HEK293 (cell line): ENCODE data around the gene TTC23.
A peak's percentile ranks its signal among the peaks of the same experiment; 100 is the strongest.

Experiments used
- CTCF ChIA-PET: fragments of 350-600 bp; formaldehyde crosslinking; extraction: SDS; loops from one replicate; lab custom pipeline; 2021; ENCODE audit warnings: antibody characterized with exemption; lab: Yijun Ruan, JAX
- POLR2A ChIA-PET: fragments of 300-600 bp; formaldehyde crosslinking; extraction: SDS; loops from one replicate; lab custom pipeline; 2020; ENCODE audit warnings: antibody characterized with exemption, inconsistent platforms; lab: Yijun Ruan, JAX
- H3K27ac ChIP-seq: fragments of 200-500 bp; sonication (Bioruptor generic); 2 replicates; pipeline ENCODE4 v1.5.1; 2014; ENCODE audit warnings: low read depth, low read length, control low read depth, inconsistent platforms; ENCODE audit errors: extremely low read depth
- H3K36me3 ChIP-seq, 2 experiments: fragments of 200-500 bp in 1 of 2; sonication (Bioruptor generic) in 1 of 2; 1 replicate in 1 of 2; 2 replicates in 1 of 2; pipeline ENCODE4 v1.5.1; 2014 to 2017; ENCODE audit warnings: inconsistent platforms in 2 of 2, low read length in 2 of 2; ENCODE audit not compliant: control insufficient read depth in 2 of 2, insufficient read depth in 1 of 2
- H3K4me1 ChIP-seq: fragments of 200-500 bp; sonication (Bioruptor generic); 2 replicates; pipeline ENCODE4 v1.5.1; 2014; ENCODE audit warnings: mild to moderate bottlenecking, low read length, inconsistent platforms; ENCODE audit not compliant: control insufficient read depth, insufficient read depth
- H3K4me3 ChIP-seq: 2 replicates; pipeline ENCODE4 v1.5.1; 2011; ENCODE audit warnings: low read depth, mild to moderate bottlenecking, control low read depth, low read length, moderate library complexity
- H3K9me3 ChIP-seq: fragments of 200-500 bp; sonication (Bioruptor generic); 2 replicates; pipeline ENCODE4 v1.5.1; 2014; ENCODE audit warnings: low read depth, low read length, inconsistent platforms; ENCODE audit not compliant: control insufficient read depth, insufficient read depth
- KLF10 ChIP-seq: fragments of 450-650 bp; IDR thresholded peaks from 2 replicates; pipeline ENCODE4 v1.5.1; 2018; ENCODE audit warnings: missing biosample characterization, mild to moderate bottlenecking, missing genetic modification characterization
- KLF7 ChIP-seq: fragments of 450-650 bp; formaldehyde crosslinking; IDR thresholded peaks from 2 replicates; pipeline ENCODE4 v1.5.1; 2016; ENCODE audit warnings: missing biosample characterization, missing genetic modification characterization, borderline replicate concordance
- PRDM6 ChIP-seq: fragments of 450-650 bp; formaldehyde crosslinking; IDR thresholded peaks from 2 replicates; pipeline ENCODE4 v1.5.1; 2017; ENCODE audit warnings: missing biosample characterization, missing genetic modification characterization
- SCRT1 ChIP-seq: fragments of 450-650 bp; formaldehyde crosslinking; IDR thresholded peaks from 2 replicates; pipeline ENCODE4 v1.5.1; 2016; ENCODE audit warnings: missing biosample characterization, missing genetic modification characterization, borderline replicate concordance
- SETDB1 ChIP-seq: IDR thresholded peaks from one replicate; pipeline ENCODE4 v1.6.1; 2017; ENCODE audit warnings: mild to moderate bottlenecking, low read length, moderate library complexity, mixed read lengths; ENCODE audit not compliant: insufficient read length
- YY1 ChIP-seq: fragments of 450-650 bp; formaldehyde crosslinking; IDR thresholded peaks from 2 replicates; pipeline ENCODE4 v1.5.1; 2018; ENCODE audit warnings: missing biosample characterization, missing genetic modification characterization
- ZEB2 ChIP-seq: fragments of 450-650 bp; formaldehyde crosslinking; IDR thresholded peaks from 2 replicates; pipeline ENCODE4 v1.5.1; 2016; ENCODE audit warnings: missing biosample characterization, missing genetic modification characterization
- ZNF133 ChIP-seq: fragments of 450-650 bp; formaldehyde crosslinking; IDR thresholded peaks from 2 replicates; pipeline ENCODE4 v1.5.1; 2016; ENCODE audit warnings: missing biosample characterization, missing genetic modification characterization
- ZNF23 ChIP-seq: fragments of 450-650 bp; formaldehyde crosslinking; IDR thresholded peaks from 2 replicates; pipeline ENCODE4 v1.5.1; 2016; ENCODE audit warnings: missing biosample characterization, missing genetic modification characterization, borderline replicate concordance
- ZNF266 ChIP-seq: fragments of 450-650 bp; formaldehyde crosslinking; IDR thresholded peaks from 2 replicates; pipeline ENCODE4 v1.5.1; 2016; ENCODE audit warnings: missing biosample characterization, missing genetic modification characterization, low read depth
- ZNF280D ChIP-seq: fragments of 450-650 bp; formaldehyde crosslinking; IDR thresholded peaks from 2 replicates; pipeline ENCODE4 v1.5.1; 2016; ENCODE audit warnings: missing biosample characterization, missing genetic modification characterization
- ZNF530 ChIP-seq: fragments of 450-650 bp; formaldehyde crosslinking; IDR thresholded peaks from 2 replicates; pipeline ENCODE4 v1.5.1; 2016; ENCODE audit warnings: low read depth, missing biosample characterization, missing genetic modification characterization
- ZNF560 ChIP-seq: fragments of 450-650 bp; formaldehyde crosslinking; IDR thresholded peaks from 2 replicates; pipeline ENCODE4 v1.5.1; 2017; ENCODE audit warnings: missing biosample characterization, missing genetic modification characterization, borderline replicate concordance
- ZNF596 ChIP-seq: fragments of 450-650 bp; IDR thresholded peaks from 2 replicates; pipeline ENCODE4 v1.5.0; 2018; ENCODE audit warnings: missing biosample characterization, mild to moderate bottlenecking, missing genetic modification characterization, moderate library complexity
- ZNF670 ChIP-seq: fragments of 450-650 bp; formaldehyde crosslinking; IDR thresholded peaks from 2 replicates; pipeline ENCODE4 v1.5.1; 2016; ENCODE audit warnings: missing biosample characterization, missing genetic modification characterization, low read depth
- TF ChIP-seq, protein P1 (sequence below): fragments of 450-650 bp; formaldehyde crosslinking; IDR thresholded peaks from 2 replicates; pipeline ENCODE4 v1.5.1; 2016; ENCODE audit warnings: missing biosample characterization, missing genetic modification characterization, borderline replicate concordance
- TF ChIP-seq, protein P2 (sequence below): fragments of 450-650 bp; formaldehyde crosslinking; optimal IDR thresholded peaks from 2 replicates; pipeline ENCODE3; 2016; ENCODE audit warnings: missing biosample characterization, mild to moderate bottlenecking, missing genetic modification characterization
- TF ChIP-seq, protein P3 (sequence below): fragments of 450-650 bp; formaldehyde crosslinking; IDR thresholded peaks from 2 replicates; pipeline ENCODE4 v1.5.1; 2017; ENCODE audit warnings: missing biosample characterization, missing genetic modification characterization

Gene TTC23

GRCh38 chr15:99134317-99134821 lies 115.0 kb downstream of the TTC23 start:
- no peaks in the 10 kb centered on the region for H3K9me3 ChIP-seq
- H3K4me1 ChIP-seq: peaks cover 10% of the 10 kb centered on the region
- no peak overlapping the region for H3K27ac ChIP-seq
- ChIA-PET POLR2A (interaction anchor here (1.1 to 1.3 kb wide), 2 partner anchors 10 to 29 kb away, joined by 3 to 4 read pairs; partner anchors contain the start of gene SYNM), CTCF (interaction anchor here (0.7 to 1.3 kb wide), 4 partner anchors 10 to 694 kb away, joined by 3 read pairs; no protein-coding TSS in a partner anchor)
- TF ChIP-seq ZNF670: no peak
- no peak for TF ChIP-seq SETDB1
- TF ChIP-seq ZNF560 (tag by site-specific recombination): no peak
- no peak for TF ChIP-seq ZNF133 (tag by site-specific recombination)
- TF ChIP-seq, protein P1, sequence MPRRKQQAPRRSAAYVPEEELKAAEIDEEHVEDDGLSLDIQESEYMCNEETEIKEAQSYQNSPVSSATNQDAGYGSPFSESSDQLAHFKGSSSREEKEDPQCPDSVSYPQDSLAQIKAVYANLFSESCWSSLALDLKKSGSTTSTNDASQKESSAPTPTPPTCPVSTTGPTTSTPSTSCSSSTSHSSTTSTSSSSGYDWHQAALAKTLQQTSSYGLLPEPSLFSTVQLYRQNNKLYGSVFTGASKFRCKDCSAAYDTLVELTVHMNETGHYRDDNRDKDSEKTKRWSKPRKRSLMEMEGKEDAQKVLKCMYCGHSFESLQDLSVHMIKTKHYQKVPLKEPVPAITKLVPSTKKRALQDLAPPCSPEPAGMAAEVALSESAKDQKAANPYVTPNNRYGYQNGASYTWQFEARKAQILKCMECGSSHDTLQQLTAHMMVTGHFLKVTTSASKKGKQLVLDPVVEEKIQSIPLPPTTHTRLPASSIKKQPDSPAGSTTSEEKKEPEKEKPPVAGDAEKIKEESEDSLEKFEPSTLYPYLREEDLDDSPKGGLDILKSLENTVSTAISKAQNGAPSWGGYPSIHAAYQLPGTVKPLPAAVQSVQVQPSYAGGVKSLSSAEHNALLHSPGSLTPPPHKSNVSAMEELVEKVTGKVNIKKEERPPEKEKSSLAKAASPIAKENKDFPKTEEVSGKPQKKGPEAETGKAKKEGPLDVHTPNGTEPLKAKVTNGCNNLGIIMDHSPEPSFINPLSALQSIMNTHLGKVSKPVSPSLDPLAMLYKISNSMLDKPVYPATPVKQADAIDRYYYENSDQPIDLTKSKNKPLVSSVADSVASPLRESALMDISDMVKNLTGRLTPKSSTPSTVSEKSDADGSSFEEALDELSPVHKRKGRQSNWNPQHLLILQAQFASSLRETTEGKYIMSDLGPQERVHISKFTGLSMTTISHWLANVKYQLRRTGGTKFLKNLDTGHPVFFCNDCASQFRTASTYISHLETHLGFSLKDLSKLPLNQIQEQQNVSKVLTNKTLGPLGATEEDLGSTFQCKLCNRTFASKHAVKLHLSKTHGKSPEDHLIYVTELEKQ (tag by site-specific recombination): no peak
- no peak for TF ChIP-seq SCRT1 (tag by site-specific recombination)
- no peak for TF ChIP-seq ZNF596 (tag by site-specific recombination)
- H3K4me3 ChIP-seq: no peak overlapping the region
- peaks cover 4 to 67% of the 10 kb centered on the region in 2 experiments; a peak in 1 of 3 replicates for H3K36me3 ChIP-seq

GRCh38 chr15:99132634-99133287 lies 116.6 kb downstream of the TTC23 start:
- Histone ChIP-seq H3K9me3 (no peaks in the 10 kb centered on the region), H3K4me3 (no peak overlapping the region), H3K36me3 (peaks cover 4 to 75% of the 10 kb centered on the region in 2 experiments; a peak in 1 of 3 replicates), H3K4me1 (peaks cover 10% of the 10 kb centered on the region), H3K27ac (no peak overlapping the region; the same call in 1 of the 2 replicates)
- CTCF ChIA-PET: no interaction called here
- POLR2A ChIA-PET: no interaction called here
- no peak for TF ChIP-seq ZEB2 (tag by site-specific recombination)
- TF ChIP-seq KLF10: 0 out of 2 replicates have a peak, but pooled peaks have one; percentile 18
- TF ChIP-seq PRDM6: peak; percentile 20; the same call in 1 of the 2 replicates

DNA sequence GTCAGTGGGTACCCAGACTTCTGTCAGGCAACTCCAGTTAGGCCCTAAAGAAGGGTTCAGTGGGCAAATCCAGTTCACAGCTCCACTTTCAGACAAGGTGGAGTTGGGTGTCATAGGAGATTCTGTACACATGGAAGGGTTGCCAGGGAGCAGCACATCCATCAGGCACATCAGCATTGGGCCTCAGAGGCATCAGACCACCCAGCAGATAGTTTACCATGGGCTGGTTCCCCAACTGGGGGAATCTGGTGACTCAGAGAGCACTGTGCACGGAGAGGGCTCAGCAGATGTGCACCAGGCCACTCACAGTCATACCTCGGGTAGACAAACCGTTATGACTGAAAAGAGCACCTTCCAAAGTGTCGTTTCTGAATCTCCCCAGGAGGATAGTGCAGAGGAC lies 117.3 kb downstream of the TTC23 start:
- peaks cover 10% of the 10 kb centered on the region for H3K4me1 ChIP-seq
- TF ChIP-seq YY1 (tag by site-specific recombination): no peak
- no peak for TF ChIP-seq ZEB2 (tag by site-specific recombination)
- TF ChIP-seq ZNF280D (tag by site-specific recombination): no peak
- no peak for TF ChIP-seq ZNF23 (tag by site-specific recombination)
- TF ChIP-seq, protein P2, sequence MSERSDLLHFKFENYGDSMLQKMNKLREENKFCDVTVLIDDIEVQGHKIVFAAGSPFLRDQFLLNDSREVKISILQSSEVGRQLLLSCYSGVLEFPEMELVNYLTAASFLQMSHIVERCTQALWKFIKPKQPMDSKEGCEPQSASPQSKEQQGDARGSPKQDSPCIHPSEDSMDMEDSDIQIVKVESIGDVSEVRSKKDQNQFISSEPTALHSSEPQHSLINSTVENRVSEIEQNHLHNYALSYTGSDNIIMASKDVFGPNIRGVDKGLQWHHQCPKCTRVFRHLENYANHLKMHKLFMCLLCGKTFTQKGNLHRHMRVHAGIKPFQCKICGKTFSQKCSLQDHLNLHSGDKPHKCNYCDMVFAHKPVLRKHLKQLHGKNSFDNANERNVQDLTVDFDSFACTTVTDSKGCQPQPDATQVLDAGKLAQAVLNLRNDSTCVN (tag by site-specific recombination): no peak
- TF ChIP-seq ZNF530 (tag by site-specific recombination): no peak
- no peak for TF ChIP-seq KLF7 (tag by site-specific recombination)
- TF ChIP-seq, protein P3, sequence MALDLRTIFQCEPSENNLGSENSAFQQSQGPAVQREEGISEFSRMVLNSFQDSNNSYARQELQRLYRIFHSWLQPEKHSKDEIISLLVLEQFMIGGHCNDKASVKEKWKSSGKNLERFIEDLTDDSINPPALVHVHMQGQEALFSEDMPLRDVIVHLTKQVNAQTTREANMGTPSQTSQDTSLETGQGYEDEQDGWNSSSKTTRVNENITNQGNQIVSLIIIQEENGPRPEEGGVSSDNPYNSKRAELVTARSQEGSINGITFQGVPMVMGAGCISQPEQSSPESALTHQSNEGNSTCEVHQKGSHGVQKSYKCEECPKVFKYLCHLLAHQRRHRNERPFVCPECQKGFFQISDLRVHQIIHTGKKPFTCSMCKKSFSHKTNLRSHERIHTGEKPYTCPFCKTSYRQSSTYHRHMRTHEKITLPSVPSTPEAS (tag by site-specific recombination): no peak
- TF ChIP-seq ZNF266: no peak

More for the DNA sequence above, 117.3 kb downstream of the TTC23 start:
- ChIA-PET CTCF (no interaction called here), POLR2A (no interaction called here)
- peaks cover 4 to 75% of the 10 kb centered on the region in 2 experiments; a peak in 1 of 3 replicates for H3K36me3 ChIP-seq
- no peaks in the 10 kb centered on the region for H3K9me3 ChIP-seq
- H3K4me3 ChIP-seq: no peak overlapping the region
- no peak overlapping the region for H3K27ac ChIP-seq
